ENCODE data around the gene MRPS12.
"Not testable (repeated sequence)": the region's sequence is repeated elsewhere in the genome, so short reads cannot be mapped to it uniquely, and the experiment has no call there.

Gene MRPS12

DNA sequence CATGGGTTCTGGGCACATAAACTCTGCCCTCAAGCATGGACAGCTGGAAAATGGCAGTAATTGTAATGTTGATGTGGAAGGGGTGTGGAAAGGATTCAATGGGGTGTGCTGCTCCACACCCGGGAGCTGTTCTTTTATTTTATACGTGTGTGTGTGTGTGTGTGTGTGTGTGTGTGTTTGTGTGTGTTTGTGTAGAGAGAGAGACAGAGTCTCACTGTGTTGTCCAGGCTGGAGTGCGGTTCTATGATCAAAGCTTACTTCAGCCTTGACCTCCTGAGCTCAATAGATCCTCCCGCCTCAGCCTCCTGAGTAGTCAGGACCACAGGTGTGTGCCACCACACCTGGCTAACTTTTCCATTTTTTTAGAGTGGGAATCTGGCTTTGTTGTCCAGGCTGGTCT is 2.8 kb downstream of the MRPS12 start:
- TF ChIP-seq, protein P1, sequence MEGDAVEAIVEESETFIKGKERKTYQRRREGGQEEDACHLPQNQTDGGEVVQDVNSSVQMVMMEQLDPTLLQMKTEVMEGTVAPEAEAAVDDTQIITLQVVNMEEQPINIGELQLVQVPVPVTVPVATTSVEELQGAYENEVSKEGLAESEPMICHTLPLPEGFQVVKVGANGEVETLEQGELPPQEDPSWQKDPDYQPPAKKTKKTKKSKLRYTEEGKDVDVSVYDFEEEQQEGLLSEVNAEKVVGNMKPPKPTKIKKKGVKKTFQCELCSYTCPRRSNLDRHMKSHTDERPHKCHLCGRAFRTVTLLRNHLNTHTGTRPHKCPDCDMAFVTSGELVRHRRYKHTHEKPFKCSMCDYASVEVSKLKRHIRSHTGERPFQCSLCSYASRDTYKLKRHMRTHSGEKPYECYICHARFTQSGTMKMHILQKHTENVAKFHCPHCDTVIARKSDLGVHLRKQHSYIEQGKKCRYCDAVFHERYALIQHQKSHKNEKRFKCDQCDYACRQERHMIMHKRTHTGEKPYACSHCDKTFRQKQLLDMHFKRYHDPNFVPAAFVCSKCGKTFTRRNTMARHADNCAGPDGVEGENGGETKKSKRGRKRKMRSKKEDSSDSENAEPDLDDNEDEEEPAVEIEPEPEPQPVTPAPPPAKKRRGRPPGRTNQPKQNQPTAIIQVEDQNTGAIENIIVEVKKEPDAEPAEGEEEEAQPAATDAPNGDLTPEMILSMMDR (IDR thresholded peaks at IDR 0.05; ENCODE audit: control insufficient read depth, insufficient read depth, low read depth, low read length, missing control alignments) = no peak

DNA sequence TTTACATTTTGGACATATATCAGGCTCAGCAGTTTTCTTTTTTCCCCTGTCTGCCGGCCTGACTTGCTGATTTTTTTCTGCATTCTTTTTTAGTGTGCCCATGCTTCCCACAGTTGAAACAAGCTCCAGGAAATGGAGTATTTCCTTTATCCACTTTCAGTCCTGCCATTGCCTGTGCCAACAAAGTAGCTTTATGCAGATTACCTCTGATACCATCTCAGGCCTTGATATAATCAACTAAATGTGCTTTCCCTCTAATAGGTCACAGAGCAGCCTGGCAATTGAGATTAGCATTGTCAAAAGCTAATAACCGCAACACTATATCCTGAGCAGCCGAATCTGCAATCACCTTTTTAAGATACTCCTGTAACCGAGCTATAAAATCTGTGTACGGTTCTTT is 9.2 kb downstream of the MRPS12 start:
- TF ChIP-seq, protein P1 (IDR thresholded peaks at IDR 0.05; ENCODE audit: control insufficient read depth, insufficient read depth, low read depth, low read length, missing control alignments) = no peak

More for the DNA sequence above, 2.8 kb downstream of the MRPS12 start:
- no peak overlapping the region for H3K4me3 ChIP-seq (ENCODE audit: control insufficient read depth, low read depth, low read length)
- no peak for DNase-seq (ENCODE audit: low read depth)

DNA sequence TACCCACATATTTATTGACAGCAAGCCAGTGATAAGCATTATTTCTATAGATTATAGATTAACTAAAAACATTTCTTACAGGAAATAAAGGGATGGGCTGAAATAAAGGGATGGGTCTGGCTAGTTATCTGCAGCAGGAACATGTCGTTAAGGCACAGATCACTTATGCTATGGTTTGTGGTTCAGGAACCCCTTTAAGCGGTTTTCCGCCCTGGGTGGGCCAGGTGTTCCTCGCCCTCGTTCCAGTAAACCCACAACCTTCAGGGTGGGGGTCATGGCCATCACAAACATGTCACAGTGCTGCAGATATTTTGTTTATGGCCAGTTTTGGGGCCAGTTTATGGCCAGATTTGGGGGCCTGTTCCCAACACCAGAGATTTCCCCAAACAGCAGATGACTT is 10.7 kb downstream of the MRPS12 start:
- not testable (repeated sequence) for H3K4me3 ChIP-seq (ENCODE audit: control insufficient read depth, low read depth, low read length); DNase-seq (ENCODE audit: low read depth)

More for the DNA sequence above, 9.2 kb downstream of the MRPS12 start:
- no peak for DNase-seq (ENCODE audit: low read depth)
- no peak overlapping the region for H3K4me3 ChIP-seq (ENCODE audit: control insufficient read depth, low read depth, low read length)

DNA sequence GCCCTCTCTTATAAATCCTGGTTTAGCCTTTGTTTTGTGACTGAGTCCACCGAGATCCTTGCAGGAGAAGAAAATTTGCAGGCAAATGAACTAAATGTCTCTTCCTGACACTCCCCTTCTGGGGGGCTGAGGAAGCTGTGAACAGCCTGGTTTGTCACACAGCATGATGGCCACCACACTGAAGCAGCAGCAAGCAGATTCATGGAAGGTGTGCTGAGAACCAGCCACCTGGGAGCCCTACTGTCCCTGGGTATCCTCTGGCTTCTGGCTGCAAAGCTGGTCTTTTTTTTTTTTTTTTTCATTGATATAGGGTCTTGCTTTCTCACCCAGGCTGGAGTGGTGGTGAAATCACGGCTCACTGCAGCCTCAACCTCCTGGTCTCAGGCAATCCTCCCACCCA is 11.2 kb downstream of the MRPS12 start:
- no peak for DNase-seq (ENCODE audit: low read depth)
- no peak overlapping the region for H3K4me3 ChIP-seq (ENCODE audit: control insufficient read depth, low read depth, low read length)
- TF ChIP-seq, protein P1 (IDR thresholded peaks at IDR 0.05; ENCODE audit: control insufficient read depth, insufficient read depth, low read depth, low read length, missing control alignments) = no peak

DNA sequence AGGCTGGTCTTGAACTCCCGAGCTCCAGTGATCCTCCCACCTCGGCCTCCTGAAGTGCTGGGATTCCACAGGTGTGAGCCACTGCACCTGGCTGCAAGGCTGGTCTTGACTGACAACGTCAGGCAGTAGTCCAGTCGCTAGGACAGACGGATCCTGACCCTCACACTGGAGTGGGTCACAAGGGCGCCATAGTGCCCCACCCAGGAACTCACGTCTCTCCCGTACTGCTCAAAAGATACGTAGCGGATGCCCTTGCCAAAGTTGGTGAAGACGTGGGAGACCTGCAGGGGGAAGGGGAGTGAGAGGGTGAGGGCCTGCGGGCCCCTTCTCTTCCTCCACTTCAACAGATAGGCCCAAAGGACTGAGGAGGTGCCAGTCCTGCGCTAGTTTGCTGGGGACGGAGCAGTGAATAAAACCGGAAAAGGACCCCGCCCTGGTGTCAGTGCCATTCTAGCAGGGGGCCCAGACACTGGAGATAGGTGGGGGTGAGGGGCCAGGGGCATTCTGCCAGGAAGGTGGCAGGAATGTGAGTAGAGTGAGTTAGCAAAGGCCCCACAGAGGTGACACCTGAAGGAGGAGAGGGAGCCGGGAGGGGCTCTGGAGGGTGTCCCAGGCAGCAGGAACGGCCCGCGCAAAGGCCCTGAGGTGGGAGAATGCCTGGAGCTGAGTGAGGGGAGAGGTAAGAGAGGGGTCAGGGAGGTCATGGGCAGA is 11.9 kb downstream of the MRPS12 start:
- no peak overlapping the region for H3K4me3 ChIP-seq (ENCODE audit: control insufficient read depth, low read depth, low read length)
- TF ChIP-seq, protein P1 (IDR thresholded peaks at IDR 0.05; ENCODE audit: control insufficient read depth, insufficient read depth, low read depth, low read length, missing control alignments) = no peak
- no peak for DNase-seq (ENCODE audit: low read depth)

DNA sequence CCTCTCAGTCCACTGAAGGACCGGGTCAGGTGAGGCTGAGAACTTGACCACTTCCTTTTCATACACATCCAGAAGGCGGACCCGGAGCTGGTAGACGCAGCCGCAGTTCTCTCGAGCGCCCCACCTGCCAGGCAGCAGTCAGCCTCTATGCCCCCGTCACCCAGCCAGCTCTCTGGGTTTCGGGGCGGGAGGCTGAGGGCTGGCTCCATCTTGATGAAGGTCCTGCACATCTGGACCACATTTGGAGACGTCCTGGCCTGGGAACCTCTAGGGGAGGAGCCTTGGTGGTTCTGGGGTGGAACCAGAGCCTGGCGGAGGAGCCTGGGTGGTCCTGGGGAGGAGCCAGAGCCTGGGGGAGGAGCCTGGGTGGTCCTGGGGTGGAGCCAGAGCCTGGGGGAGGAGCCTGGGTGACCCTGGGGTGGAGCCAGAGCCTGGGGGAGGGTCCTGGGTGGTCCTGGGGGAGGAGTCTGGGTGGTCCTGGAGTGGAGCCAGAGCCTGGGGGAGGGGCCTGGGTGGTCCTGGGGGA is 14.3 kb downstream of the MRPS12 start:
- DNase-seq (ENCODE audit: low read depth) = no peak
- H3K4me3 ChIP-seq (ENCODE audit: control insufficient read depth, low read depth, low read length) = no peak overlapping the region
- TF ChIP-seq, protein P1 (IDR thresholded peaks at IDR 0.05; ENCODE audit: control insufficient read depth, insufficient read depth, low read depth, low read length, missing control alignments) = no peak

DNA sequence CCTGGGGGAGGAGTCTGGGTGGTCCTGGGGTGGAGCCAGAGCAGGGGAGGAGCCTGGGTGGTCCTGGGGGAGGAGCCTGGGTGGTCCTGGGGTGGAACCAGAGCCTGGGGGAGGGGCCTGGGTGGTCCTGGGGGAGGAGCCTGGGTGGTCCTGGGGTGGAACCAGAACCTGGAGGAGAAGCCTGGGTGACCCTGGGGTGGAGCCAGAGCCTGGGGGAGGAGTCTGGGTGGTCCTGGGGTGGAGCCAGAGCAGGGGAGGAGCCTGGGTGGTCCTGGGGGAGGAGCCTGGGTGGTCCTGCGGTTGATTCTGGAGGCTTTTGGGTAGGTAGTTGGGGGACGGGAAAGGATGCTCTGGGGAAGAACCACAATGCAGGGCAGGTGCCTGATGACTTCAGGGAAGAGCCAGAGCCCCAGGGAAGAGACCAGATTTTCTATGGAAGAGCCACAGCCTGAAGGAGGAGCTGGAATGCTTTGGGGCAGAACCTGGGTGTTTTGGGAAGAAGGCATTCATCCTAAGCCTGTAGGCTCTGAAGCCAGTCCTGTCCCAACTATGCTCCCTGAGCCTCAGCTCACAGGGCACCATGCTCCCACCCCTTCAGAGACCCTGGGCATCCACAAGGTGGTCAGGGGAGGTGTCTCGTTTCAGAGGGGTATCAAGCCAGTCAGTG is 15.0 kb downstream of the MRPS12 start:
- no peak for DNase-seq (ENCODE audit: low read depth)
- no peak overlapping the region for H3K4me3 ChIP-seq (ENCODE audit: control insufficient read depth, low read depth, low read length)
- TF ChIP-seq, protein P1 (IDR thresholded peaks at IDR 0.05; ENCODE audit: control insufficient read depth, insufficient read depth, low read depth, low read length, missing control alignments) = no peak

All from AG09309 (cell line).